Left ventricle myocardium inferior (tissue), 1 donor: ENCODE data around the gene SRRD. TPM values are rescaled to one million over a fixed set of nuclear protein-coding genes. Genes with fewer than 3 reads are reported as not detected.

Source experiments
- DNase-seq: peaks from one replicate; pipeline ENCODE4 v3.0.0-alpha.2; 2020
- H3K27ac ChIP-seq: fragments of 200-600 bp; replicated peaks from 2 replicates; pipeline ENCODE4 v1.8.0; 2021
- H3K27me3 ChIP-seq: fragments of 200-600 bp; 2 replicates; pipeline ENCODE4 v1.8.0; 2021; ENCODE audit warnings: low read depth
- H3K36me3 ChIP-seq: fragments of 200-600 bp; 2 replicates; pipeline ENCODE4 v1.8.0; 2021
- H3K4me1 ChIP-seq: fragments of 200-600 bp; 2 replicates; pipeline ENCODE4 v1.8.0; 2021
- H3K4me3 ChIP-seq: fragments of 200-600 bp; 2 replicates; pipeline ENCODE4 v1.8.0; 2021; ENCODE audit warnings: mild to moderate bottlenecking, moderate library complexity
- H3K9me3 ChIP-seq: fragments of 200-600 bp; replicated peaks from 2 replicates; pipeline ENCODE4 v1.8.0; 2021
- intact Hi-C: fragments of 100-400 bp; cut with micrococcal nuclease; formaldehyde crosslinking; loops from one replicate; pipeline ENCODE4 v1.11.0; 2022
- total RNA-seq: library from RNA; stranded (reverse); fragmentation: NEBNext Ultra II Directional; extraction: Animal tissue kit (Norgen Biotek cat#: 25700); gene quantifications from one replicate; pipeline ENCODE4 v1.2.1, GENCODE V29; 2021
- TF ChIP-seq, protein P1 (sequence below): fragments of 200-600 bp; IDR thresholded peaks from 2 replicates; pipeline ENCODE4 v1.8.0; 2021; ENCODE audit warnings: antibody characterized with exemption, mild to moderate bottlenecking, borderline replicate concordance
- donor health status: DM: no; HTN: yes; CAD: no; lungs with severe emphysema.

The SRRD gene
- total RNA-seq, 1 donor from 2014 or later, result 23.5 TPM

DNA sequence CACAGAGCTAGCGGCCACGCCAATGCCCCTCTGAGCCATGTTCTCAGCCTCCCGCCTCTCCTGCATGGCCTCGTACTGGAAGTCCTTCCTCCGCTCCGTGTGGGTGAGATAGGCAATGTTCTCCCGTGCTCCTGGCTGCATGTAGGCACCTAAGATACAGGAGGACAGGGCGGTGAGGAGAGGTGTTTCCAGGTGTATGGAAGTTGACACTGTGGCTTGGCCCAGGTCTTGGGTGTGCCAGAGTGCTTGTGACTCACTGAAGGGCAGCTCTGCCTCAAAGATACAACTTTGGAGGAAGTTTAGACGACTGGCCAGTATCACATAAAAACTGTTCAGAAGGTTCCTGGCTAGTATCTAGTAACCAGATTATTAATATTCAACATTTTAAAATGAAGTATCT is 8.5 kb downstream of the SRRD start:
- no peak for DNase-seq
- Histone ChIP-seq H3K9me3 (no peaks in the 10 kb centered on the region), H3K27ac (no peak overlapping the region), H3K4me1 (peaks cover 21% of the 10 kb centered on the region), H3K36me3 (peaks cover 96% of the 10 kb centered on the region), H3K27me3 (no peaks in the 10 kb centered on the region), H3K4me3 (no peak overlapping the region)
- TF ChIP-seq, protein P1, sequence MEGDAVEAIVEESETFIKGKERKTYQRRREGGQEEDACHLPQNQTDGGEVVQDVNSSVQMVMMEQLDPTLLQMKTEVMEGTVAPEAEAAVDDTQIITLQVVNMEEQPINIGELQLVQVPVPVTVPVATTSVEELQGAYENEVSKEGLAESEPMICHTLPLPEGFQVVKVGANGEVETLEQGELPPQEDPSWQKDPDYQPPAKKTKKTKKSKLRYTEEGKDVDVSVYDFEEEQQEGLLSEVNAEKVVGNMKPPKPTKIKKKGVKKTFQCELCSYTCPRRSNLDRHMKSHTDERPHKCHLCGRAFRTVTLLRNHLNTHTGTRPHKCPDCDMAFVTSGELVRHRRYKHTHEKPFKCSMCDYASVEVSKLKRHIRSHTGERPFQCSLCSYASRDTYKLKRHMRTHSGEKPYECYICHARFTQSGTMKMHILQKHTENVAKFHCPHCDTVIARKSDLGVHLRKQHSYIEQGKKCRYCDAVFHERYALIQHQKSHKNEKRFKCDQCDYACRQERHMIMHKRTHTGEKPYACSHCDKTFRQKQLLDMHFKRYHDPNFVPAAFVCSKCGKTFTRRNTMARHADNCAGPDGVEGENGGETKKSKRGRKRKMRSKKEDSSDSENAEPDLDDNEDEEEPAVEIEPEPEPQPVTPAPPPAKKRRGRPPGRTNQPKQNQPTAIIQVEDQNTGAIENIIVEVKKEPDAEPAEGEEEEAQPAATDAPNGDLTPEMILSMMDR, result no peak
- intact Hi-C loops, result no loop called here

DNA sequence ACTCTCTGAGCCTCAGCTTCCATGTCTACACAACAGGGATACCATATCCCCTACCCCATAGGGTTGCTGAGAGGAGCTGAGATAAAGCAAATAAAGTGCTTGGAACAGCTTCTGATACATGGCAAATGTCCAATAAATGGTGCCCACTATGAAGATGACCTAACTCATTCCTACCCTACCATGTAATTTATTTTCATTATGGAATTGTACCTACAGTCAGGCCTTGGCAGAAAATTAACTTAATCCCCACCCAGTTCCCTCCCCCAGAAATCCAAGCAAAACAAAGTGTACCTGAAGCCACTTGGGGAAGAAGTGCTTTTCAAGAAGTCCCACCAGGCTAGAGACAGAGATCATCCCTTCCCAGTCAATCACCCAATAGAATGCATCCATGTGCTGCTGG is 10.8 kb downstream of the SRRD start:
- TF ChIP-seq, protein P1, result no peak
- peaks cover 21% of the 10 kb centered on the region for H3K4me1 ChIP-seq
- intact Hi-C loops, result no loop called here
- no peak overlapping the region for H3K27ac ChIP-seq
- H3K4me3 ChIP-seq, result no peak overlapping the region
- H3K36me3 ChIP-seq, result peaks cover 96% of the 10 kb centered on the region
- H3K27me3 ChIP-seq, result no peaks in the 10 kb centered on the region
- no peaks in the 10 kb centered on the region for H3K9me3 ChIP-seq
- no peak for DNase-seq

DNA sequence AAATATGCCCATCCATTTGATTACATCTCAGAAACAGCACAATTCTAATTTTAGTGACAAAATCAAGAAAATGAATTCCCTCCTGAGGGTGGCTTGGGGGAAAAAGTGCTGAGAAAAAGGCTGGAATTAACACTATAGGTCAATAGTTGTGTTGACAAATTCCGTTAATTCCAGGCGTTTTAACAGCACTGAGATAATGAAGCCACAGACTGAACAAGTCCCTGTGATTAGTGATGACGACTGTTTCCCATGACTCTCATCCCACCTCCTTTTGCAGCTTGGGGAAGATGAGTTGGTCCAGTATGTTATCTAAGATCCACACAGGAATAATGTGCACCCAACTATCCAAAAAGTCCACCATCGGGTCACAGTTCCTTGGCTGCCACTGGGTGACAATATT is 12.8 kb downstream of the SRRD start:
- intact Hi-C loops, result no loop called here
- H3K27ac ChIP-seq, result no peak overlapping the region
- H3K36me3 ChIP-seq, result peaks cover 98% of the 10 kb centered on the region
- H3K4me3 ChIP-seq, result no peak overlapping the region
- H3K4me1 ChIP-seq, result peaks cover 21% of the 10 kb centered on the region
- H3K27me3 ChIP-seq, result no peaks in the 10 kb centered on the region
- no peak for DNase-seq
- TF ChIP-seq, protein P1, result no peak
- H3K9me3 ChIP-seq, result no peaks in the 10 kb centered on the region

DNA sequence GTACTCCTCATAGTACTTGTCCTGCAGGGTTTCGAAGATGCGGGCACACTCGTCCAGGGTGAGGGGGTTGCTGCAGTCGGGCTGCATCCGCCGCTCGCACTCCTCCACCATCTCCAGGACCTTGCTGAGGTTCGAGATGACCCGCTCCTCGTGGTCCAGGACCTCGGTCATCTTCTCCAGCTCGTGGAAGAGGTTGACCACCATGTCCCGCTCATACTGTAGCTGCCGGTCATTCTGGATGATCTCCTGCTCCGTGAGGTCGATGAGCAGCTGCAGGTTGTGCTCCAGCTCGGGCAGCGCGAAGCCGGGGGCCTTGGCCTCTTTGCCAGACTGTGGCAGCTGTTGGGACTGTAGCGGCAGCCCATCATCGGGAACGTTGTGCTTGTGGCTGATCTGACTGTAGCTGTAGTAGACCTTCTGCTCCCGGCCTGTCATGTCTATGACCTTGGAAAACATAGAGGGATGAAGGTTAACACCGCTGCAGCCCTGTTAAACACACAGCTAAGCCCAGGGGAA is 15.6 kb downstream of the SRRD start:
- H3K27me3 ChIP-seq, result no peaks in the 10 kb centered on the region
- DNase-seq, result no peak
- peaks cover 29% of the 10 kb centered on the region for H3K4me1 ChIP-seq
- no peak overlapping the region for H3K4me3 ChIP-seq
- TF ChIP-seq, protein P1, result no peak
- intact Hi-C loops, result no loop called here
- H3K36me3 ChIP-seq, result peaks cover 98% of the 10 kb centered on the region
- H3K9me3 ChIP-seq, result no peaks in the 10 kb centered on the region
- H3K27ac ChIP-seq, result no peak overlapping the region

DNA sequence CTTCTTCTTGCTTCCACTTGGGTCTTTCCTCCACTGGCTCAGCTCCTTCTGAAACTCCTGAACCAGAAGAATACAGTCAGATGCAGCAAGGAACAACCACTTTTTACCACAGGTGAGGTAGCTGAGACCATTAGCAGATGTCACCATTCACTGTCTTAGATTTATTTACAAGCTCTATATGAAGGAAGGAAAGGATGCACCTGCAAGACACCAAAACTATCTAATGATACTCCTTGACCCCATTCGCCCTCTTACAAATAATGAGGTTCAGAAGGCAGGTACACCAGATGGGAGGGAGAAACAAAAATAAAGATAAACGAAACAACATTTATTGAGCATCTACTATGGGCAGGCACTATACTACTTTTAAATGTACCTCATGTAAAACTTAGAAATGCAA is 18.3 kb downstream of the SRRD start:
- Histone ChIP-seq H3K4me1 (peaks cover 31% of the 10 kb centered on the region), H3K4me3 (no peak overlapping the region), H3K36me3 (peaks cover 100% of the 10 kb centered on the region), H3K9me3 (no peaks in the 10 kb centered on the region), H3K27ac (no peak overlapping the region), H3K27me3 (no peaks in the 10 kb centered on the region)
- intact Hi-C loops, result loop anchor here (5.0 to 10.0 kb wide), 2 partner anchors 83 to 160 kb away; no protein-coding TSS in a partner anchor
- TF ChIP-seq, protein P1, result no peak
- no peak for DNase-seq
